ENCODE data around the gene BCHE.

DNA sequence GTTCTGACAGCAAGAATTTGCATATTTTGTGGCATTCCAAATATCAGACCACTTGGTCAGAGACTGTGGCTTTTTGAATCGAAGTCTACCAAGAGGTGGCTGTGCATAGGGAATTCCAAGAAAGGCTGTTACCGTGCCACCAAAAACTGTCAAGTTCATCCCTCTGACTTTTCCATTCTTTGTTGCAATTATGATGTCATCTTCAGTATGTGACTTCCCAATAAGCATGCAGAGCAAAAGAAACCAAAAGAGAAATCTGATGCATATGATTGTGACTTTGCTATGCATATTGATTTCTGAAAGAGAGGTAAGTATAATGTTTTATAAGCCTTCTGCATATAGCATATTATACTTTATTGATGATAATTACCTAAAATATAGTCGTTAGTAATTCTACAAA is 6.5 kb downstream of the BCHE start:
- TF ChIP-seq NR3C1 (IDR thresholded peaks at IDR 0.05) = no peak
- no peak for TF ChIP-seq TP53 (CRISPR knock-in tag; IDR thresholded peaks at IDR 0.05)
- no peak for TF ChIP-seq CHD2 (IDR thresholded peaks at IDR 0.05; ENCODE audit: low read length, partially characterized antibody)
- TF ChIP-seq, protein P1, sequence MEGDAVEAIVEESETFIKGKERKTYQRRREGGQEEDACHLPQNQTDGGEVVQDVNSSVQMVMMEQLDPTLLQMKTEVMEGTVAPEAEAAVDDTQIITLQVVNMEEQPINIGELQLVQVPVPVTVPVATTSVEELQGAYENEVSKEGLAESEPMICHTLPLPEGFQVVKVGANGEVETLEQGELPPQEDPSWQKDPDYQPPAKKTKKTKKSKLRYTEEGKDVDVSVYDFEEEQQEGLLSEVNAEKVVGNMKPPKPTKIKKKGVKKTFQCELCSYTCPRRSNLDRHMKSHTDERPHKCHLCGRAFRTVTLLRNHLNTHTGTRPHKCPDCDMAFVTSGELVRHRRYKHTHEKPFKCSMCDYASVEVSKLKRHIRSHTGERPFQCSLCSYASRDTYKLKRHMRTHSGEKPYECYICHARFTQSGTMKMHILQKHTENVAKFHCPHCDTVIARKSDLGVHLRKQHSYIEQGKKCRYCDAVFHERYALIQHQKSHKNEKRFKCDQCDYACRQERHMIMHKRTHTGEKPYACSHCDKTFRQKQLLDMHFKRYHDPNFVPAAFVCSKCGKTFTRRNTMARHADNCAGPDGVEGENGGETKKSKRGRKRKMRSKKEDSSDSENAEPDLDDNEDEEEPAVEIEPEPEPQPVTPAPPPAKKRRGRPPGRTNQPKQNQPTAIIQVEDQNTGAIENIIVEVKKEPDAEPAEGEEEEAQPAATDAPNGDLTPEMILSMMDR (IDR thresholded peaks at IDR 0.05) = no peak
- TF ChIP-seq CHD4 (IDR thresholded peaks at IDR 0.05; ENCODE audit: borderline replicate concordance) = no peak
- TF ChIP-seq NPAS2 (CRISPR knock-in tag; IDR thresholded peaks at IDR 0.05; ENCODE audit: borderline replicate concordance) = no peak
- TF ChIP-seq, protein P2, sequence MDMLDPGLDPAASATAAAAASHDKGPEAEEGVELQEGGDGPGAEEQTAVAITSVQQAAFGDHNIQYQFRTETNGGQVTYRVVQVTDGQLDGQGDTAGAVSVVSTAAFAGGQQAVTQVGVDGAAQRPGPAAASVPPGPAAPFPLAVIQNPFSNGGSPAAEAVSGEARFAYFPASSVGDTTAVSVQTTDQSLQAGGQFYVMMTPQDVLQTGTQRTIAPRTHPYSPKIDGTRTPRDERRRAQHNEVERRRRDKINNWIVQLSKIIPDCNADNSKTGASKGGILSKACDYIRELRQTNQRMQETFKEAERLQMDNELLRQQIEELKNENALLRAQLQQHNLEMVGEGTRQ (IDR thresholded peaks at IDR 0.05) = no peak
- no peak for TF ChIP-seq POLR2A (IDR thresholded peaks at IDR 0.05; ENCODE audit: low read length)
